IMR-90 (cell line): ENCODE results near the gene SLC30A7. TPM values are rescaled to one million over a fixed set of nuclear protein-coding genes. Genes with fewer than 3 reads are reported as not detected.

Experiments used
- ATAC-seq: fragments of 200-7000 bp; cut with Tn5 transposase; 2 replicates; pipeline ENCODE4 v1.9.1; 2020; ENCODE audit warnings: low read depth, mild to moderate bottlenecking, moderate library complexity
- BruUV-seq: library from RNA; stranded (reverse); fragments of 400-500 nt; replicated peaks from 2 replicates; lab custom pipeline; 2021; lab: Mats Ljungman, UMichigan
- CTCF ChIA-PET: fragments of 300-600 bp; formaldehyde crosslinking; extraction: SDS; loops from one replicate; lab custom pipeline; 2021; ENCODE audit warnings: antibody characterized with exemption; lab: Yijun Ruan, JAX
- POLR2A ChIA-PET: fragments of 300-600 bp; sonication (Branson Sonifier 250); formaldehyde crosslinking; loops from one replicate; lab custom pipeline; 2022; ENCODE audit warnings: antibody characterized with exemption; ENCODE audit not compliant: unreplicated experiment; lab: Charles Lee
- DNase-seq: peaks from one replicate; pipeline ENCODE4 v3.0.0; 2013
- H2AFZ ChIP-seq: replicated peaks from 2 replicates; pipeline ENCODE3; 2013; ENCODE audit warnings: low read length, mild to moderate bottlenecking; ENCODE audit not compliant: poor library complexity
- H2AK5ac ChIP-seq: 2 replicates; pipeline ENCODE4 v1.6.1; 2013; ENCODE audit warnings: low read depth, low read length, inconsistent platforms
- H2AK9ac ChIP-seq: replicated peaks from 2 replicates; pipeline ENCODE3; 2013; ENCODE audit warnings: mild to moderate bottlenecking, low read depth, low read length, moderate library complexity; ENCODE audit not compliant: poor library complexity
- H2BK120ac ChIP-seq: 2 replicates; pipeline ENCODE4 v1.6.1; 2013; ENCODE audit warnings: low read depth, low read length, inconsistent platforms
- H2BK15ac ChIP-seq: 3 replicates; pipeline ENCODE4 v1.6.1; 2013; ENCODE audit warnings: low read depth, low read length, inconsistent platforms
- H2BK20ac ChIP-seq: 2 replicates; pipeline ENCODE4 v1.6.1; 2013; ENCODE audit warnings: low read depth, mild to moderate bottlenecking, inconsistent platforms, low read length, moderate library complexity
- H2BK5ac ChIP-seq: 2 replicates; pipeline ENCODE4 v1.6.1; 2013; ENCODE audit warnings: mild to moderate bottlenecking, low read depth, low read length, inconsistent platforms; ENCODE audit not compliant: poor library complexity, severe bottlenecking
- H3K14ac ChIP-seq: replicated peaks from 2 replicates; pipeline ENCODE4 v1.6.1; 2013; ENCODE audit warnings: low read depth, low read length, inconsistent platforms
- H3K18ac ChIP-seq: 2 replicates; pipeline ENCODE4 v1.6.1; 2013; ENCODE audit warnings: low read depth, low read length, control low read depth
- H3K23ac ChIP-seq: 2 replicates; pipeline ENCODE4 v1.6.1; 2013; ENCODE audit warnings: low read depth, low read length, inconsistent platforms
- H3K27ac ChIP-seq: 2 replicates; pipeline ENCODE4 v1.5.1; 2013; ENCODE audit warnings: mild to moderate bottlenecking, control low read depth, low read length; ENCODE audit not compliant: insufficient read depth
- H3K27me3 ChIP-seq: 2 replicates; pipeline ENCODE4 v1.6.1; 2013; ENCODE audit warnings: low read length; ENCODE audit not compliant: control insufficient read depth, insufficient read depth
- H3K36me3 ChIP-seq: 2 replicates; pipeline ENCODE4 v1.6.1; 2013; ENCODE audit warnings: low read length, mixed read lengths; ENCODE audit not compliant: control insufficient read depth, insufficient read depth
- H3K4ac ChIP-seq: 2 replicates; pipeline ENCODE4 v1.6.1; 2013; ENCODE audit warnings: low read depth, low read length, inconsistent platforms
- H3K4me1 ChIP-seq: 2 replicates; pipeline ENCODE4 v1.6.1; 2013; ENCODE audit warnings: low read length, mixed read lengths; ENCODE audit not compliant: control insufficient read depth, insufficient read depth
- H3K4me2 ChIP-seq: 2 replicates; pipeline ENCODE4 v1.6.1; 2013; ENCODE audit warnings: low read depth, mild to moderate bottlenecking, control low read depth, low read length, moderate library complexity
- H3K4me3 ChIP-seq: 2 replicates; pipeline ENCODE4 v1.5.1; 2013; ENCODE audit warnings: low read depth, mild to moderate bottlenecking, control low read depth, low read length, moderate library complexity; ENCODE audit not compliant: insufficient read depth
- H3K56ac ChIP-seq: 2 replicates; pipeline ENCODE4 v1.6.1; 2013; ENCODE audit warnings: low read length, inconsistent platforms; ENCODE audit not compliant: insufficient read depth; ENCODE audit errors: extremely low read depth
- H3K79me1 ChIP-seq, 2 experiments: 2 replicates each; pipeline ENCODE4 v1.6.1; 2013; ENCODE audit warnings: low read length in 2 of 2, inconsistent platforms in 1 of 2, low read depth in 1 of 2
- H3K9ac ChIP-seq: 2 replicates; pipeline ENCODE4 v1.6.1; 2013; ENCODE audit warnings: low read depth, low read length, control low read depth
- H3K9me1 ChIP-seq: 2 replicates; pipeline ENCODE4 v1.6.1; 2013; ENCODE audit warnings: low read length, inconsistent platforms; ENCODE audit not compliant: insufficient read depth
- H3K9me3 ChIP-seq: 2 replicates; pipeline ENCODE4 v1.6.1; 2013; ENCODE audit warnings: low read length; ENCODE audit not compliant: control insufficient read depth, insufficient read depth
- H4K20me1 ChIP-seq: 2 replicates; pipeline ENCODE4 v1.6.1; 2013; ENCODE audit warnings: low read length, inconsistent platforms; ENCODE audit not compliant: insufficient read depth
- H4K5ac ChIP-seq: 2 replicates; pipeline ENCODE4 v1.6.1; 2013; ENCODE audit warnings: mild to moderate bottlenecking, low read depth, low read length, control low read depth
- H4K8ac ChIP-seq, 2 experiments: 2 replicates each; pipeline ENCODE4 v1.6.1; 2013; ENCODE audit warnings: low read depth in 2 of 2, low read length in 2 of 2, control low read depth in 1 of 2, inconsistent platforms in 1 of 2
- H4K91ac ChIP-seq: 2 replicates; pipeline ENCODE4 v1.6.1; 2013; ENCODE audit warnings: low read depth, low read length, inconsistent platforms; ENCODE audit not compliant: insufficient read depth
- BHLHE40 ChIP-seq: fragments of 150-350 bp; IDR thresholded peaks from 2 replicates; pipeline ENCODE4 v1.6.1; 2016; ENCODE audit warnings: mild to moderate bottlenecking, low read depth, low read length
- CEBPB ChIP-seq: IDR thresholded peaks from 2 replicates; pipeline ENCODE4 v1.6.1; 2012; ENCODE audit warnings: low read depth, low read length, improper control_type of control experiment
- ELK1 ChIP-seq: fragments of 150-350 bp; IDR thresholded peaks from 2 replicates; pipeline ENCODE4 v1.6.1; 2016; ENCODE audit warnings: low read depth, mild to moderate bottlenecking, low read length, moderate library complexity, borderline replicate concordance
- POLR2A ChIP-seq: IDR thresholded peaks from 2 replicates; pipeline ENCODE4 v1.6.1; 2012; ENCODE audit warnings: mild to moderate bottlenecking, low read depth, low read length
- RAD21 ChIP-seq: IDR thresholded peaks from 2 replicates; pipeline ENCODE4 v1.6.1; 2012; ENCODE audit warnings: low read length, improper control_type of control experiment
- RFX5 ChIP-seq: IDR thresholded peaks from 2 replicates; pipeline ENCODE4 v1.8.0; 2012; ENCODE audit warnings: low read depth, mild to moderate bottlenecking, low read length, moderate library complexity
- WGBS, 2 experiments: methylation state at CpG; one replicate each; pipeline versions ENCODE4 v1.1.5 to v1.1.7; 2013; ENCODE audit warnings: missing lambda C conversion rate in 2 of 2; ENCODE audit not compliant: insufficient read length in 1 of 2; ENCODE audit errors: extremely low coverage in 2 of 2; 5-methylcytosine and 5-hydroxymethylcytosine counted together
- dilution Hi-C: fragments of 300-500 bp; cut with HindIII; formaldehyde crosslinking; loops from one replicate; pipeline ENCODE4 v1.14.3; 2018; ENCODE audit warnings: low sequenced_read_pairs; ENCODE audit not compliant: unreplicated experiment
- in situ Hi-C: fragments of 300-500 bp; cut with MboI; formaldehyde crosslinking; loops from 3 replicates; pipeline ENCODE4 v1.14.3; 2019; ENCODE audit warnings: low sequenced_read_pairs, inconsistent platforms, mixed read lengths
- intact Hi-C: fragments of 100-400 bp; cut with micrococcal nuclease; formaldehyde crosslinking; loops from 2 replicates; pipeline ENCODE4 v1.10.0; 2022
- polyA plus RNA-seq, 3 experiments: library from polyadenylated mRNA; depleted of rRNA; stranded (reverse); fragments of >200 nt; gene quantifications; 2 replicates each; pipeline ENCODE4 v1.2.3, GENCODE V29; 2012; ENCODE audit warnings: low replicate concordance in 1 of 3
- total RNA-seq: library from RNA; depleted of rRNA; stranded (reverse); fragments of >200 nt; gene quantifications from 2 replicates; pipeline ENCODE4 v1.2.3, GENCODE V29; 2012
- TF ChIP-seq, protein P1 (sequence below): fragments of 150-350 bp; IDR thresholded peaks from 2 replicates; pipeline ENCODE4 v1.6.1; 2017; ENCODE audit warnings: mild to moderate bottlenecking, antibody characterized with exemption, low read length, low read depth

Gene SLC30A7
- total and polyA plus RNA-seq, 2 of the 4 experiments (the other 2 are of a cell fraction), result 8.4 to 60.2 TPM

DNA sequence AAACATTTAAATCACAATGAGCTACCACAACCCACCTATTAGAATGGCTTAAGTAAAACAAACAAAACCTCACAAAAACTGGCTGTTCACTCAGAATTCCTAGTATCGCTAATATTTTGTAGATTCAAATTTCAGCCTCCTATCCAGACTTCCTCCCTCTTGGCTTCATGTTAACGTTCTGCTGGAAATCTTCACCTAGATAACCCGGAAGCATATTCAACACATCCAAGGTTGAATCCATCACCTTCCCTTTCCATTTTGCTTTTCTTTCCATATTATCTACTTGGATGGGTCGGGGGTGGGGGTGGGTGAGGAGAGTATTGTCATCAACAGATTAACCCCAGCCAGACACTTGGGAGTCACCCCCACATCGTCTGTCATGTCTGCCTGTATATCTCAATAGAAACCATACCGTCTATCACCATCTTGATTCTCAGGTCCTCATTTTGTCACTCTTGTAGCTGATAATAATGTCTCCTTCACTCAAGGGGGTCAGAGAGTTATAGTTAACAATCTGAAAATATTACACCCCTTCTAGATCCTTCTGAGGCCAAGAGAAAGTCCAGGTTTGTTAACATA is 131.4 kb downstream of the SLC30A7 start:
- DNase-seq (no peak), ATAC-seq (no peak)
- H3K27me3 ChIP-seq, result no peaks in the 10 kb centered on the region
- H3K4me2 ChIP-seq, result no peak overlapping the region
- H3K36me3 ChIP-seq, result no peaks in the 10 kb centered on the region
- H3K4me3 ChIP-seq, result no peak overlapping the region
- no peak overlapping the region for H3K23ac ChIP-seq
- no peak overlapping the region for H2BK20ac ChIP-seq
- no peaks in the 10 kb centered on the region for H4K20me1 ChIP-seq
- H3K79me1 ChIP-seq, result peaks cover 17 to 47% of the 10 kb centered on the region in 2 experiments
- no peak overlapping the region for H3K14ac ChIP-seq
- dilution Hi-C loops, result no loop called here
- no peak overlapping the region for H4K5ac ChIP-seq
- 90% methylated on average over 2 of the region's 6 CpGs; no CpG with 5 or more reads in 1 of the 2 experiments for WGBS, 2 experiments
- intact Hi-C loops, result no loop called here
- H2BK5ac ChIP-seq, result no peak overlapping the region
- H2AFZ ChIP-seq, result no peak overlapping the region
- no peak overlapping the region for H3K9ac ChIP-seq
- in situ Hi-C loops, result loop anchor here (25.0 kb wide), 1 partner anchor 210 kb away; the partner anchor contains the start of gene S1PR1
- no peak overlapping the region for H2AK9ac ChIP-seq
- no peak overlapping the region for H2BK120ac ChIP-seq
- no peak overlapping the region for H3K27ac ChIP-seq
- H3K9me1 ChIP-seq, result no peaks in the 10 kb centered on the region
- POLR2A ChIA-PET, result no interaction called here
- H3K4me1 ChIP-seq, result 0 out of 2 replicates have a peak, but pooled peaks cover 2% of the 10 kb centered on the region
- TF ChIP-seq RAD21 (no peak), POLR2A (no peak), CEBPB (no peak), BHLHE40 (no peak), ELK1 (no peak), RFX5 (no peak)
- TF ChIP-seq, protein P1, sequence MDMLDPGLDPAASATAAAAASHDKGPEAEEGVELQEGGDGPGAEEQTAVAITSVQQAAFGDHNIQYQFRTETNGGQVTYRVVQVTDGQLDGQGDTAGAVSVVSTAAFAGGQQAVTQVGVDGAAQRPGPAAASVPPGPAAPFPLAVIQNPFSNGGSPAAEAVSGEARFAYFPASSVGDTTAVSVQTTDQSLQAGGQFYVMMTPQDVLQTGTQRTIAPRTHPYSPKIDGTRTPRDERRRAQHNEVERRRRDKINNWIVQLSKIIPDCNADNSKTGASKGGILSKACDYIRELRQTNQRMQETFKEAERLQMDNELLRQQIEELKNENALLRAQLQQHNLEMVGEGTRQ, result no peak
- no peak overlapping the region for H4K91ac ChIP-seq
- no peak overlapping the region for H3K56ac ChIP-seq
- no peak overlapping the region for H2BK15ac ChIP-seq
- no peak overlapping the region for H4K8ac ChIP-seq
- H3K18ac ChIP-seq, result no peak overlapping the region
- no peak overlapping the region for H2AK5ac ChIP-seq
- CTCF ChIA-PET, result no interaction called here
- BruUV-seq, result no TSS peak
- H3K4ac ChIP-seq, result no peak overlapping the region
- no peaks in the 10 kb centered on the region for H3K9me3 ChIP-seq
